ENCODE data around the gene CPN2.

CPN2 gene

DNA sequence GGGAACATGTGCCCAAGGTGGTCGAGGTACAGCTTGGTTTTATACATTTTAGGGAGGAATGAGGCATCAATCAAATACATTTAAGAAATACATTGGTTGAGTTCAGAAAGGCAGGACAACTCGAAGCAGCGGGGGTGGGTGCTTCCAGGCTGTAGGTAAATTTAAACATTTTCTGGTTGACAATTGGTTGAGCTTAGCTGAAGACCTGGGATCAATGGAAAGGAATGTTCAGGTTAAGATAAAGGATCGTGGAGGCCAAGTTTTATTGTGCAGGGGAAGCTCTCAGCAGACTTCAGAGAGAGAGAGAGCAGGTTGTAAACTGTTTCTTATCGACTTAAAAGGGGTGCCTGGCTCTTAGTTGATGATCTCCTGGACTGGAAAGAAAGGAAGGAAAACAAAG, 11.3 kb downstream of the CPN2 start:
- no peak for DNase-seq (ENCODE audit: extremely low spot score)
- ChIA-PET CTCF (no interaction called here), POLR2A (no interaction called here)
- TF ChIP-seq SP1 (IDR thresholded peaks at IDR 0.05) = no peak
- TF ChIP-seq ARNT (IDR thresholded peaks at IDR 0.05) = no peak
- TF ChIP-seq FOXA1 (IDR thresholded peaks at IDR 0.05) = no peak
- TF ChIP-seq, protein P1, sequence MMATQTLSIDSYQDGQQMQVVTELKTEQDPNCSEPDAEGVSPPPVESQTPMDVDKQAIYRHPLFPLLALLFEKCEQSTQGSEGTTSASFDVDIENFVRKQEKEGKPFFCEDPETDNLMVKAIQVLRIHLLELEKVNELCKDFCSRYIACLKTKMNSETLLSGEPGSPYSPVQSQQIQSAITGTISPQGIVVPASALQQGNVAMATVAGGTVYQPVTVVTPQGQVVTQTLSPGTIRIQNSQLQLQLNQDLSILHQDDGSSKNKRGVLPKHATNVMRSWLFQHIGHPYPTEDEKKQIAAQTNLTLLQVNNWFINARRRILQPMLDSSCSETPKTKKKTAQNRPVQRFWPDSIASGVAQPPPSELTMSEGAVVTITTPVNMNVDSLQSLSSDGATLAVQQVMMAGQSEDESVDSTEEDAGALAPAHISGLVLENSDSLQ (IDR thresholded peaks at IDR 0.05) = no peak
- no peak for TF ChIP-seq FOXM1 (IDR thresholded peaks at IDR 0.05; ENCODE audit: borderline replicate concordance)
- no peak for TF ChIP-seq LEF1 (IDR thresholded peaks at IDR 0.05; ENCODE audit: borderline replicate concordance)

DNA sequence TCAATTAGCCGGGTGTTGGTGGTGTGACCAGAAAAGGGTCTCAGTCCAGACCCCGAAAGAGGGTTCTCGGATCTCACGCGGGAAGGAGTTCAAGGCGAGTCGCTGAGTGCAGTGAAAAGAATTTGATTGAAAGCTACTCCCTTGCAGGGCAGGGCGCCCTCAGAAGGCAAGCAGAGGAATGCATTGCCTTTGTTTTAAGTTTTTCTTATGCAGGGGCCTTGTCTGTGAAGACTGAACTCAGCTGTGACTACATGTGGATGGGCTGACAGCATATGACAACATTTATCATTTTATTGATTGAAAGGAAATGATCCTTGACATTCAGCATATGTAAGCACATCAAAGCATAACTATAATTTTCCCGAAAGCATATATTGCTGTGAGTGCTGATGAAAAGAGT, 11.8 kb downstream of the CPN2 start:
- ChIA-PET CTCF (no interaction called here), POLR2A (no interaction called here)
- TF ChIP-seq, protein P1 (IDR thresholded peaks at IDR 0.05) = peak; percentile 66
- no peak for TF ChIP-seq SUZ12 (IDR thresholded peaks at IDR 0.05)
- no peak for TF ChIP-seq ARNT (IDR thresholded peaks at IDR 0.05)
- TF ChIP-seq FOXM1 (IDR thresholded peaks at IDR 0.05; ENCODE audit: borderline replicate concordance) = no peak
- no peak for TF ChIP-seq FOXK2 (IDR thresholded peaks at IDR 0.05)
- TF ChIP-seq CTBP1 (IDR thresholded peaks at IDR 0.05; ENCODE audit: borderline replicate concordance) = no peak
- no peak for TF ChIP-seq FOXA1 (IDR thresholded peaks at IDR 0.05)
- TF ChIP-seq NFRKB (IDR thresholded peaks at IDR 0.05) = no peak
- TF ChIP-seq BHLHE40 (IDR thresholded peaks at IDR 0.05; ENCODE audit: borderline replicate concordance) = no peak

DNA sequence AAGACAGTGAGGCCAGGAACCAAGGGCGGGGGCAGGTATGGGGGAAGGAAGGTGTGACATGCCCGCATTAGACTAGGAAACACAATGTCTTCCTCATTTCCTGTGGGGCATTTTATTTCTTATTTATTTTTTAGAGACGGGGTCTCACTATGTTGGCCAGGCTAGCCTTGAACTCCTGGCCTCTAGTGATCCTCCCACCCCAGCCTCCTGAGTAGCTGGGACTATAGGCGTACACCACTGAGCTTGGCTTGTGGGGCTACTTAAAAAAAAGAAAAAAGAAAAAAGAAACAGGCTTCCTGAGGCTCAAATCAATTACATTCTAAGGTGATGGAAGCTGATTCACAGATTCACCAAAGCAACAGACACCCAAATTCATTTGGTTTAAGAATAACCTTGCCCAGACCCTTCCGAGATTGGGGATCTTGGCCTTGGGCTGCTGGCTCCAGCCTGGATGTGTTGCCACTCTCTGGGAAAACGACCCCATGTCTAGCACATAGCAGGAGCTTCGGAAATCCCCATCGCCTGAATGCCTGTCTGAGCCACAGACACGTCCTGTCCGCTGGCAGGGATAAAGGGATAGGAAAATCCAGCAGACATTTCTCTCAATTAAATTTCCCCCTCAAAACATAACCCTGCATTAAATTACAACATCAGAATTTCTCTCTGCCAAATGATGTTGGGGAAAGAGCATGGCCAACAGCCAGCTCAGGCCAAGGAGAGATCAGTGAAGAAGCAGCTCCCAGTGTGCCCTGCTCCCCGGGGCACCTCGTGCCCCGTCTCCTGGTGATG, 13.0 kb downstream of the CPN2 start:
- POLR2A ChIA-PET = no interaction called here
- DNase-seq (ENCODE audit: extremely low spot score) = no peak

More for the DNA sequence above, 11.8 kb downstream of the CPN2 start:
- DNase-seq (ENCODE audit: extremely low spot score) = no peak

DNA sequence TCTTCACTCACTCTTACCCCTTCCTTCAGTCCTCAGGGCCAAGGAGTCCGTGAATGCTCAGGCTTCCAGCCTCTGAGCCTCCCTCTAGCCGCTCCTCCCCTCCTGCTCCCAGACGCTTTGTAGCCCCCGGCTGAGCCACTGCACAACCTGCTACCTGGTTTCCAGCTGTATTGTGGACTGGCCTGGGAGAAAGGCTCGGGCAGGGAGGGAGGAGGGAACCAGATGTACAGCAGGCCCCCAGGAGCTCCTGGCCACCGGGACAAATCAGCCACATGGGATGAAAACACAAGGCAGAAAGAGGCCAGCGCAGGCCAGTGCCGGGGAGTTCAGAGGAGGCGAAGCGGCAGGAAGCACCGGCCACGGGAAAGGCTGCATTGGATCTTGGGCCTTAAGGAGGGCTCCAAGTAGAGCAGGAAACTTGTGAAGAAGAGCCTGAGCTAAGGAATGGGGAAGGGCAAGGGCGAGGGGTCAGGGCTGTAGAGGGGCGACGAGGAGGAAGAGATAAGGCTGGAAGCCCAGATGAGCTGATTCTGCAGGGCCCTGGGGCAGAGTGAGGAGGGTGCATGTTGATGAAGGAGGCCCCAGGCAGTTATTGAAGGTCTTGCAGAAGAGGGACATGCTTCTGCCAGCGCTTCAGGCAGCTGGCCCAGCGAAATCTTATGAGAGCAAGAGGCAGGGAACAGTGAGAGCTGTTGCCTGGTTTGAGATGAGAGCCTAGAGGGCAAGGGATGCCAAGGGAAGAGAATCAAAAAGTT, 14.3 kb downstream of the CPN2 start:
- CTCF ChIA-PET = interaction anchor here (0.5 to 1.4 kb wide), 2 partner anchors 69 to 136 kb away, joined by 4 read pairs; no protein-coding TSS in a partner anchor
- TF ChIP-seq ELF4 (IDR thresholded peaks at IDR 0.05) = no peak
- no peak for TF ChIP-seq TARDBP (IDR thresholded peaks at IDR 0.05)
- no peak for TF ChIP-seq FOXM1 (IDR thresholded peaks at IDR 0.05; ENCODE audit: borderline replicate concordance)
- TF ChIP-seq FOXK2 (IDR thresholded peaks at IDR 0.05) = no peak
- TF ChIP-seq, protein P1 (IDR thresholded peaks at IDR 0.05) = no peak
- TF ChIP-seq FOXA1 (IDR thresholded peaks at IDR 0.05) = no peak
- TF ChIP-seq SUZ12 (IDR thresholded peaks at IDR 0.05) = no peak
- TF ChIP-seq L3MBTL2 (conservative IDR thresholded peaks at IDR 0.05) = no peak
- TF ChIP-seq ARNT (IDR thresholded peaks at IDR 0.05) = no peak
- TF ChIP-seq CTBP1 (IDR thresholded peaks at IDR 0.05; ENCODE audit: borderline replicate concordance) = no peak
- TF ChIP-seq LEF1 (IDR thresholded peaks at IDR 0.05; ENCODE audit: borderline replicate concordance) = no peak
- no peak for TF ChIP-seq NFRKB (IDR thresholded peaks at IDR 0.05)
- no peak for TF ChIP-seq BHLHE40 (IDR thresholded peaks at IDR 0.05; ENCODE audit: borderline replicate concordance)
- no peak for DNase-seq (ENCODE audit: extremely low spot score)
- POLR2A ChIA-PET = no interaction called here

More for the DNA sequence above, 13.0 kb downstream of the CPN2 start:
- CTCF ChIA-PET = interaction anchor here (0.9 kb wide), 1 partner anchor 11 kb away, joined by 3 read pairs; no protein-coding TSS in a partner anchor
- TF ChIP-seq SUZ12 (IDR thresholded peaks at IDR 0.05) = no peak
- TF ChIP-seq FOXM1 (IDR thresholded peaks at IDR 0.05; ENCODE audit: borderline replicate concordance) = no peak
- no peak for TF ChIP-seq ARNT (IDR thresholded peaks at IDR 0.05)
- no peak for TF ChIP-seq L3MBTL2 (conservative IDR thresholded peaks at IDR 0.05)
- TF ChIP-seq, protein P1 (IDR thresholded peaks at IDR 0.05) = no peak
- no peak for TF ChIP-seq FOXA1 (IDR thresholded peaks at IDR 0.05)
- no peak for TF ChIP-seq ELF4 (IDR thresholded peaks at IDR 0.05)
- TF ChIP-seq SP1 (IDR thresholded peaks at IDR 0.05) = no peak
- no peak for TF ChIP-seq BHLHE40 (IDR thresholded peaks at IDR 0.05; ENCODE audit: borderline replicate concordance)
- TF ChIP-seq TARDBP (IDR thresholded peaks at IDR 0.05) = no peak
- no peak for TF ChIP-seq HDGF (IDR thresholded peaks at IDR 0.05; ENCODE audit: borderline replicate concordance)
- no peak for TF ChIP-seq CTBP1 (IDR thresholded peaks at IDR 0.05; ENCODE audit: borderline replicate concordance)
- no peak for TF ChIP-seq ZNF384 (IDR thresholded peaks at IDR 0.05)
- no peak for TF ChIP-seq LEF1 (IDR thresholded peaks at IDR 0.05; ENCODE audit: borderline replicate concordance)
- no peak for TF ChIP-seq NFRKB (IDR thresholded peaks at IDR 0.05)

DNA sequence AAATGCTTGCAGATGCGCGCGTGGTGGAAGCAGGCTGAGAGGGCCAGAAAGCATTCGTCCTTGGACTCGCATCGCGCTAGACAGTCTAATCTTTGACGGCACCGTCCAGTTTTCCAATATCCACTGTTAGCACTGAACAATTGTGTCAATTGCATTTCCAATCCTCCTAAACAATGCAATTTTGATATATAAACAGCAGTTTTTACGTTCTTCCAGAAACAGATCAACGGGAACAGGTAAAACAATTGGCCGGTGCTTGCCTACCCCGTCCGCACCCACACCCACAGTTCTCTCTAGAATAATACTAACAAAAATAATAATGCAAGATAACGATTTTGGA, 17.2 kb downstream of the CPN2 start:
- POLR2A ChIA-PET = no interaction called here
- TF ChIP-seq SP1 (IDR thresholded peaks at IDR 0.05) = no peak
- TF ChIP-seq CTBP1 (IDR thresholded peaks at IDR 0.05; ENCODE audit: borderline replicate concordance) = no peak
- TF ChIP-seq SUZ12 (IDR thresholded peaks at IDR 0.05) = no peak
- no peak for DNase-seq (ENCODE audit: extremely low spot score)
- CTCF ChIA-PET = interaction anchor here (1.0 to 1.1 kb wide), 2 partner anchors 17 to 349 kb away, joined by 3 read pairs; no protein-coding TSS in a partner anchor

Measured in HEK293T (cell line).